Right atrium auricular region (tissue), 2 donors: ENCODE data around the gene ST6GALNAC5. TPM values are rescaled to one million over a fixed set of nuclear protein-coding genes. Genes with fewer than 3 reads are reported as not detected.

Source experiments
- DNase-seq: peaks from one replicate; pipeline ENCODE4 v3.0.0-alpha.2; 2019; ENCODE audit warnings: low spot score
- H3K27ac ChIP-seq, 2 donors: fragments of 200-600 bp; sonication (generic); 1 replicate in 1 of 2; 2 replicates in 1 of 2; pipeline ENCODE4 v1.5.1; 2016 to 2019
- H3K27me3 ChIP-seq, 2 donors: fragments of 200-600 bp; sonication (generic); one replicate each; pipeline versions ENCODE4 v1.5.1 to v1.6.0; 2017 to 2019
- H3K36me3 ChIP-seq: fragments of 200-600 bp; sonication (generic); one replicate; pipeline ENCODE4 v1.5.1; 2016
- H3K4me1 ChIP-seq, 2 donors: fragments of 200-600 bp; sonication (generic); one replicate each; pipeline versions ENCODE4 v1.5.1 to v1.6.0; 2017 to 2019
- H3K4me3 ChIP-seq, 2 donors: fragments of 200-600 bp; sonication (generic); 1 replicate in 1 of 2; 2 replicates in 1 of 2; pipeline ENCODE4 v1.5.1; 2017 to 2019; ENCODE audit warnings: mild to moderate bottlenecking in 1 of 2, moderate library complexity in 1 of 2
- H3K9me3 ChIP-seq, 2 donors: fragments of 200-600 bp; sonication (generic); one replicate each; pipeline ENCODE4 v1.5.1; 2019
- CTCF ChIP-seq, 2 donors: fragments of 200-600 bp; sonication (generic); IDR thresholded peaks; one replicate each; pipeline ENCODE4 v1.5.1; 2019; ENCODE audit warnings: antibody characterized with exemption in 2 of 2
- total RNA-seq, 2 donors: library from RNA; depleted of rRNA; stranded (reverse); fragments of >200 nt; gene quantifications; one replicate each; pipeline ENCODE4 v1.1.0, GENCODE V29; 2016

ST6GALNAC5 gene
- total RNA-seq, 2 donors from 2014 or later, result 1.8 to 1.9 TPM

DNA sequence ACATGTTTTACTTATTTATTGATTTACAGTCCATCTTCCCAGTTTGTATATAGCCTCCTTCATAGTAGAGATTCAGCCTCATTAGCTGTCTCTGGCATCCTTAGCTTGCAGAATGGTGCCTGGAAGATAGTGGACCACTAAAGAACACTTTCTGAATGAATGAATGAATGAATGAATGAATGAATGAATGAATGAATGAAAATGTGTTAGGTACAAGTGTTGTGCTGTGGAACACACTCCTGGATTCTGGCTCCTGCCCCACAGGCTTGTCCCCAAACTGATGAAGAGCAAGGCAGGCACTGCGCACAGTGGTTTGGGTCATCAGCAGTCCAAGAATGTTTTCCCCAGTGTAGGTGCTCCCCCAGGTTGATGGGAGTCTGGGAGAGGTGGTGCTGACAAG, 159.4 kb downstream of the ST6GALNAC5 start:
- no peaks in the 10 kb centered on the region for H3K4me1 ChIP-seq
- no peak for TF ChIP-seq CTCF (IDR thresholded peaks at IDR 0.05)
- H3K4me3 ChIP-seq, result no peak overlapping the region
- H3K27ac ChIP-seq, result no peak overlapping the region
- H3K36me3 ChIP-seq, result no peaks in the 10 kb centered on the region
- no peaks in the 10 kb centered on the region for H3K9me3 ChIP-seq
- no peaks in the 10 kb centered on the region for H3K27me3 ChIP-seq
- no peak for DNase-seq

- Histone ChIP-seq H3K27ac (no peak overlapping the region), H3K9me3 (no peaks in the 10 kb centered on the region), H3K4me3 (no peak overlapping the region), H3K4me1 (no peaks in the 10 kb centered on the region), H3K36me3 (no peaks in the 10 kb centered on the region), H3K27me3 (no peaks in the 10 kb centered on the region)
- TF ChIP-seq CTCF (IDR thresholded peaks at IDR 0.05), result no peak
- DNase-seq, result no peak
Measured at GRCh38 chr1:77027847-77028246, 160.6 kb downstream of the ST6GALNAC5 start.

DNA sequence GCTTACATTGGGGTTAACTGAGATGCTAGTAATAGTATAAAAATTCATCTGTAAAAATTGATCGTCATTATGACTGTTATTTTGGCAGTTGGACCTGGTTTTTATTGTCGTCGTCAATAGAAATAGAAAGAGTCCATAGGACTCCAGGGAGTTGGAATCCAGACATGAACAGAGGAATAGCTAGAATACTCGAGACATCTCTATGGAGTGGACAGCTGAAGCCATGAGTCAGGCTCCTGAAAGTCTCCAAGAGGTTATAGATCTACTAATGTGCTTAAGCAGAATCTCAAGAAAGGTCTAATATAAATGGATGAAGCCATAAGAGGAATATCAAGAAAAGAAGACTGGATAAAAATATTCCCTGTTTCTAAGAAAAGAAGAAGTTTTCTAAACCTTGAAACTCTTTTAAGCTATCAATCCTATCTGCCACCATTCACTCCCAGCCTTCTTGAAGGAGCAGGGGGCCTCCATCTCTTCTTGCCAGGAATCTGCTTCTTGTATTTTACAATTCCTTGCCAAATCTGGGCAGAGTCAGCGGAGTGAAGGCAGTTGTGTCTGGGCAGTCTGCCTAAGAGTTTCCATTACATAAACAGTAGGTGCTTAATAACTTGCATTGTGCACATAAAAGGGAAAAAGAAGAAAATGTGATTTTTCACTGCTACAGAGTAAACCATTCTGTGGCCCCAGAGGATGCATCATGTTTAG, 163.3 kb downstream of the ST6GALNAC5 start:
- H3K4me3 ChIP-seq, result no peak overlapping the region
- DNase-seq, result no peak
- no peaks in the 10 kb centered on the region for H3K27me3 ChIP-seq
- TF ChIP-seq CTCF (IDR thresholded peaks at IDR 0.05), result no peak
- H3K9me3 ChIP-seq, result no peaks in the 10 kb centered on the region
- no peak overlapping the region for H3K27ac ChIP-seq
- H3K36me3 ChIP-seq, result no peaks in the 10 kb centered on the region
- no peaks in the 10 kb centered on the region for H3K4me1 ChIP-seq

DNA sequence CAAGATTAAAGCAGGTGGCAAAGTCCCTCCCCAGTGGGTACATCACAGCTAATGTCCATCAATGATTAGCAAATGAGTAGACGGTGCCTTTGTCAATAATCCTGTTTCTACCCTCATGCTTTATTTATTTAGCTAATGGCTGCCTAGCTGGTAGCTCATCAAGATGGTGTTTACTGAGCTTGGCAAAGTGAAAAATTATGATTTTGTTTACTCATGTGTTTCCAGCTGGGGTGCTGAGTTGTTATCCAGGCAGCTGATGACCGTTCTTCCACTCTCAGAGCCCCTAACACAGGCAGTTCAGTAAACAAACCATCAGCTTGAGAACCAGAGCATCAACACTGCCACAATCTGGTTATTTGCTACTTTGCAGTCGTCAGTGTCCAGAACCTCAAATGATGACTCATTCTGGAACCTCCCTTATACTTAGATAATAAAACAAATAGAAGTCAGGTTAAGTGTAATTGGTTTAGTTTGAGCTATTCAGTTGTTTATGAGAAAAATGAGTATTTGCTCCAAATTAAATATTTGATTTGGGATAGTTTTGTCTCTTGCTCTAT, 163.9 kb downstream of the ST6GALNAC5 start:
- Histone ChIP-seq H3K4me1 (no peaks in the 10 kb centered on the region), H3K36me3 (no peaks in the 10 kb centered on the region), H3K9me3 (no peaks in the 10 kb centered on the region), H3K27me3 (no peaks in the 10 kb centered on the region), H3K27ac (no peak overlapping the region), H3K4me3 (no peak overlapping the region)
- no peak for TF ChIP-seq CTCF (IDR thresholded peaks at IDR 0.05)
- DNase-seq, result no peak

- no peak for DNase-seq
- Histone ChIP-seq H3K4me3 (no peak overlapping the region), H3K27ac (no peak overlapping the region), H3K9me3 (no peaks in the 10 kb centered on the region), H3K4me1 (no peaks in the 10 kb centered on the region), H3K27me3 (no peaks in the 10 kb centered on the region), H3K36me3 (no peaks in the 10 kb centered on the region)
- TF ChIP-seq CTCF (IDR thresholded peaks at IDR 0.05), result no peak
Measured at GRCh38 chr1:77036560-77036959, 169.3 kb downstream of the ST6GALNAC5 start.

DNA sequence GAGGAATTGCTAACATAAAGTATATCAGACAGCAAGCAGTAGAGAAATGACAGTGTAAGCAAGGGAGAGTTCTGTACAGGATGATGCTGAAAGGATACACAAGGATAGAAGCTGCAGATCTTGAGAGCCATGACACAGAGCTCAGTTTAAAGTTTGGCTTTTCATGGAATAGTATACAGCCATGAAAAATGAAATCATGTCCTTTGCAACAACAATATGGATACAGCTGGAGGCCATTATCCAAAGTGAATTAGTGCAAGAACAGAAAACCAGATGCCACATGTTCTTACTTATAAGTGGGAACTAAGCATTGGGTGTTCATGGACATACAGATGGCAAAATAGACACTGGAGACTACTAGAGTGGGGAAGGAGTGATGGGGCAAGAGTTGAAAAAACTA, 169.8 kb downstream of the ST6GALNAC5 start:
- Histone ChIP-seq H3K27ac (no peak overlapping the region), H3K36me3 (no peaks in the 10 kb centered on the region), H3K4me3 (no peak overlapping the region), H3K27me3 (no peaks in the 10 kb centered on the region), H3K9me3 (no peaks in the 10 kb centered on the region), H3K4me1 (no peaks in the 10 kb centered on the region)
- DNase-seq, result no peak
- TF ChIP-seq CTCF (IDR thresholded peaks at IDR 0.05), result no peak
